Gastrocnemius medialis (tissue), 4 donors: Measurements from ENCODE around the gene KCTD16. TPM values are rescaled to one million over a fixed set of nuclear protein-coding genes. Genes with fewer than 3 reads are reported as not detected.

Experiments used
- ATAC-seq, 2 donors: fragments of 150-250 bp; one replicate each; pipeline ENCODE4 v1.9.1; 2016
- DNase-seq, 2 donors: peaks; one replicate each; pipeline ENCODE4 v3.0.0-alpha.2; 2019
- H3K27ac ChIP-seq, 4 donors: fragments of 200-600 bp; sonication (generic); 1 replicate in 1 of 4; 2 replicates in 3 of 4; pipeline ENCODE4 v1.5.1; 2016 to 2018; ENCODE audit warnings: mild to moderate bottlenecking in 2 of 4, moderate library complexity in 1 of 4
- H3K27me3 ChIP-seq, 3 donors: fragments of 200-600 bp; sonication (generic) in 2 of 3; 1 replicate in 1 of 3; 2 replicates in 2 of 3; pipeline versions ENCODE4 v1.5.1 to v1.6.0; 2016 to 2019; ENCODE audit warnings: mild to moderate bottlenecking in 1 of 3, moderate library complexity in 1 of 3
- H3K36me3 ChIP-seq, 2 donors: fragments of 200-600 bp; sonication (generic) in 1 of 2; one replicate each; pipeline ENCODE4 v1.5.1; 2017 to 2018
- H3K4me1 ChIP-seq, 2 donors: fragments of 200-600 bp; sonication (generic) in 1 of 2; one replicate each; pipeline ENCODE4 v1.5.1; 2016 to 2017; ENCODE audit warnings: mild to moderate bottlenecking in 2 of 2
- H3K4me3 ChIP-seq, 4 donors: fragments of 200-600 bp; sonication (generic) in 3 of 4; 1 replicate in 1 of 4; 2 replicates in 3 of 4; pipeline ENCODE4 v1.5.1; 2016 to 2019; ENCODE audit warnings: mild to moderate bottlenecking in 2 of 4
- H3K9me3 ChIP-seq, 3 donors: fragments of 200-600 bp; sonication (generic) in 2 of 3; 1 replicate in 1 of 3; 2 replicates in 2 of 3; pipeline ENCODE4 v1.5.1; 2016 to 2019
- CTCF ChIP-seq, 5 experiments: fragments of 450-650 bp in 3 of 5; fragments of 200-600 bp in 2 of 5; sonication (generic) in 2 of 5; IDR thresholded peaks in 4 of 5; conservative IDR thresholded peaks in 1 of 5; 1 replicate in 4 of 5; 2 replicates in 1 of 5; pipeline ENCODE4 v1.5.1; 2016 to 2019; ENCODE audit warnings: antibody characterized with exemption in 5 of 5, mild to moderate bottlenecking in 3 of 5, moderate library complexity in 3 of 5
- POLR2A ChIP-seq, 2 donors: fragments of 450-650 bp; IDR thresholded peaks; one replicate each; pipeline ENCODE4 v1.6.1; 2017; ENCODE audit warnings: antibody characterized with exemption in 2 of 2, mild to moderate bottlenecking in 2 of 2, moderate library complexity in 2 of 2
- in situ Hi-C, 4 donors: fragments of 200-750 bp; cut with MboI; loops; one replicate each; pipeline versions ENCODE4 v1.15.0 to v1.8.0; 2017; ENCODE audit warnings: low sequenced_read_pairs in 4 of 4
- intact Hi-C: fragments of 100-400 bp; cut with DNase I; formaldehyde crosslinking; loops from one replicate; pipeline ENCODE4 v1.15.1; 2023; ENCODE audit warnings: low total_unique reads
- total RNA-seq, 4 donors: library from RNA; depleted of rRNA; stranded (reverse); fragments of >200 nt; gene quantifications; one replicate each; pipeline versions ENCODE4 v1.1.0 to v1.2.3, GENCODE V29; 2016

Gene KCTD16
- total RNA-seq, 4 donors from 2014 or later, result 0.02 TPM; not detected in 3

- ATAC-seq (no peak), DNase-seq (no peak)
- in situ Hi-C loops (loop anchor here in 2 of 4 donors (25.0 kb wide), 1 partner anchor 1660 kb away; the partner anchor contains the start of gene PRELID2 (in 2 of the 2)), intact Hi-C loops (no loop called here)
- H3K9me3 ChIP-seq, result no peaks in the 10 kb centered on the region
- TF ChIP-seq POLR2A (IDR thresholded peaks at IDR 0.05) (no peak), CTCF (IDR thresholded peaks at IDR 0.05 in 4 of 5, conservative IDR thresholded peaks at IDR 0.05 in 1 of 5) (no peak)
- H3K27me3 ChIP-seq, result no peaks in the 10 kb centered on the region
- no peaks in the 10 kb centered on the region for H3K36me3 ChIP-seq
- H3K27ac ChIP-seq, result no peak overlapping the region
- no peaks in the 10 kb centered on the region for H3K4me1 ChIP-seq
- no peak overlapping the region for H3K4me3 ChIP-seq
Measured at GRCh38 chr5:144177548-144177947, 6.9 kb downstream of the KCTD16 start.

GRCh38 chr5:144179226-144179625, 8.6 kb downstream of the KCTD16 start:
- Histone ChIP-seq H3K4me1 (no peaks in the 10 kb centered on the region), H3K27me3 (no peaks in the 10 kb centered on the region), H3K36me3 (no peaks in the 10 kb centered on the region), H3K4me3 (no peak overlapping the region), H3K27ac (no peak overlapping the region), H3K9me3 (no peaks in the 10 kb centered on the region)
- no peak for DNase-seq
- intact Hi-C loops, result no loop called here
- in situ Hi-C loops, result loop anchor here in 2 of 4 donors (25.0 kb wide), 1 partner anchor 1658 kb away; the partner anchor contains the start of gene PRELID2 (in 2 of the 2)
- TF ChIP-seq CTCF (IDR thresholded peaks at IDR 0.05 in 4 of 5, conservative IDR thresholded peaks at IDR 0.05 in 1 of 5) (no peak), POLR2A (IDR thresholded peaks at IDR 0.05) (no peak)
- no peak for ATAC-seq

GRCh38 chr5:144183254-144183889, 12.7 kb downstream of the KCTD16 start:
- peaks cover 5 to 6% of the 10 kb centered on the region in 2 donors for H3K4me1 ChIP-seq
- no peak overlapping the region for H3K4me3 ChIP-seq
- TF ChIP-seq CTCF (IDR thresholded peaks at IDR 0.05 in 4 of 5, conservative IDR thresholded peaks at IDR 0.05 in 1 of 5), result peak; percentile 16 to 62 (median 36)
- no peak for TF ChIP-seq POLR2A (IDR thresholded peaks at IDR 0.05)
- no peaks in the 10 kb centered on the region for H3K36me3 ChIP-seq
- ATAC-seq (no peak), DNase-seq (no peak)
- H3K9me3 ChIP-seq, result no peaks in the 10 kb centered on the region
- in situ Hi-C loops (loop anchor here in 2 of 4 donors (25.0 kb wide), 1 partner anchor 1654 kb away; the partner anchor contains the start of gene PRELID2 (in 2 of the 2)), intact Hi-C loops (no loop called here)
- no peak overlapping the region for H3K27ac ChIP-seq
- no peaks in the 10 kb centered on the region for H3K27me3 ChIP-seq

GRCh38 chr5:144187699-144188294, 17.1 kb downstream of the KCTD16 start:
- Histone ChIP-seq H3K36me3 (no peaks in the 10 kb centered on the region), H3K4me1 (peaks cover 5 to 6% of the 10 kb centered on the region in 2 donors), H3K27me3 (no peaks in the 10 kb centered on the region), H3K4me3 (no peak overlapping the region), H3K27ac (no peak overlapping the region), H3K9me3 (no peaks in the 10 kb centered on the region)
- no peak for DNase-seq
- TF ChIP-seq POLR2A (IDR thresholded peaks at IDR 0.05) (no peak), CTCF (IDR thresholded peaks at IDR 0.05 in 4 of 5, conservative IDR thresholded peaks at IDR 0.05 in 1 of 5) (no peak)
- intact Hi-C loops (no loop called here), in situ Hi-C loops (loop anchor here in 2 of 4 donors (25.0 kb wide), 1 partner anchor 1650 kb away; the partner anchor contains the start of gene PRELID2 (in 2 of the 2))
- no peak for ATAC-seq
